Stomach (tissue), 9 donors: Measurements from ENCODE around the gene BLTP3B. TPM values are rescaled to one million over a fixed set of nuclear protein-coding genes. Genes with fewer than 3 reads are reported as not detected.
A peak's percentile ranks its signal among the peaks of the same experiment; 100 is the strongest.

Source experiments
- DNase-seq, 2 donors: peaks; one replicate each; pipeline versions ENCODE4 v3.0.0 to v3.0.0-alpha.2; 2013 to 2019
- H3K27ac ChIP-seq, 5 donors: fragments of 200-600 bp in 4 of 5; sonication (generic) in 4 of 5; one replicate each; pipeline ENCODE4 v1.5.1; 2013 to 2019; ENCODE audit warnings: mild to moderate bottlenecking in 1 of 5, moderate library complexity in 1 of 5
- H3K27me3 ChIP-seq, 3 donors: fragments of 200-600 bp; sonication (generic); one replicate each; pipeline ENCODE4 v1.5.1; 2017 to 2019; ENCODE audit warnings: mixed run types in 1 of 3
- H3K36me3 ChIP-seq, 4 donors: fragments of 200-600 bp; sonication (generic); 1 replicate in 3 of 4; 2 replicates in 1 of 4; pipeline ENCODE4 v1.5.1; 2016 to 2019
- H3K4me1 ChIP-seq, 4 donors: fragments of 200-600 bp; sonication (generic); one replicate each; pipeline ENCODE4 v1.5.1; 2016 to 2019
- H3K4me3 ChIP-seq, 4 donors: fragments of 200-600 bp; sonication (generic) in 3 of 4; one replicate each; pipeline ENCODE4 v1.5.1; 2016 to 2019; ENCODE audit warnings: mild to moderate bottlenecking in 1 of 4
- H3K9me3 ChIP-seq, 4 donors: fragments of 200-600 bp; sonication (generic); one replicate each; pipeline ENCODE4 v1.5.1; 2016 to 2019
- EP300 ChIP-seq: sonication (generic); formaldehyde crosslinking; IDR thresholded peaks from one replicate; pipeline ENCODE4 v1.6.1; 2017; ENCODE audit warnings: antibody characterized with exemption
- POLR2A ChIP-seq, 4 donors: fragments of 450-650 bp; IDR thresholded peaks; one replicate each; pipeline ENCODE4 v1.6.1; 2016; ENCODE audit warnings: antibody characterized with exemption in 4 of 4, control low read depth in 2 of 4, mild to moderate bottlenecking in 1 of 4, moderate library complexity in 1 of 4
- POLR2AphosphoS5 ChIP-seq, 3 donors: sonication (generic); formaldehyde crosslinking; IDR thresholded peaks; one replicate each; pipeline ENCODE4 v1.6.1; 2016; ENCODE audit warnings: antibody characterized with exemption in 3 of 3
- WGBS, 5 donors: extraction: QIAGEN DNeasy Blood & Tissue Kit in 3 of 5; methylation state at CpG; one replicate each; pipeline versions ENCODE4 v1.1.5 to v1.1.7; 2013 to 2018; 5-methylcytosine and 5-hydroxymethylcytosine counted together
- intact Hi-C: fragments of 100-400 bp; cut with DNase I; formaldehyde crosslinking; loops from one replicate; pipeline ENCODE4 v1.15.1; 2023; ENCODE audit warnings: low total_unique reads
- polyA plus RNA-seq, 3 donors: library from polyadenylated mRNA; stranded (reverse); fragments of 200-250 nt; gene quantifications; one replicate each; pipeline ENCODE4 v1.2.3, GENCODE V29; 2013
- total RNA-seq, 5 donors: library from RNA; depleted of rRNA; stranded (reverse); fragments of >200 nt; gene quantifications; one replicate each; pipeline versions ENCODE4 v1.1.0 to v1.2.3, GENCODE V29; 2014 to 2016
- TF ChIP-seq, protein P1 (sequence below), 7 experiments: fragments of 450-650 bp in 4 of 7; fragments of 200-600 bp in 3 of 7; sonication (generic) in 3 of 7; IDR thresholded peaks; one replicate each; pipeline ENCODE4 v1.5.1; 2016 to 2019; ENCODE audit warnings: antibody characterized with exemption in 7 of 7, control low read depth in 2 of 7, mild to moderate bottlenecking in 1 of 7
- donor health status: healthy with polysubstance abuse.
- donor health status: Bipolar disorder and iron deficiency.
- donor health status: healthy.

Gene BLTP3B
- total and polyA plus RNA-seq, 8 donors: 4.7 to 62.6 (median 22.1) TPM

DNA sequence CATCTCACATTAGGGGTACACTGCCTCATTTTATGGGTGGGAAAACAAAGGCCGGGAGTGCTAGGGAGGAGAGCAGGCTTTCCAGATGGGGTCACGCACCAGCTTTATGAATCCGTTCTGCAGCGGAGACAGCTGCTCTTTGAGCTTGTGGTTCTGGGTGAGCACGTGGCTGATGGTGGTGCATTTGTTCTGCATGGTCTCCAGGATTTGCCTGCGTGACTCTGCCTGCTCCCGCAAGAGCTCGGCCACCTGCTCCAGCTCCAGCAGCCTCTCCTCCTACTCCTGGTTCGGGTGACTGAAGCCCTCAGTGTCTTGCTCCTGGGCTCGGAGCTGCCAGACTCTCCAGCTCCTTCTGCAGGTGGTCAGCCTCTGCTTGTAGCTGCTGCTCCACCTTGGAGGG lies 23.6 kb upstream of the BLTP3B start:
- TF ChIP-seq EP300: no peak
- TF ChIP-seq POLR2AphosphoS5 (IDR thresholded peaks at IDR 0.05): no peak
- TF ChIP-seq, protein P1, sequence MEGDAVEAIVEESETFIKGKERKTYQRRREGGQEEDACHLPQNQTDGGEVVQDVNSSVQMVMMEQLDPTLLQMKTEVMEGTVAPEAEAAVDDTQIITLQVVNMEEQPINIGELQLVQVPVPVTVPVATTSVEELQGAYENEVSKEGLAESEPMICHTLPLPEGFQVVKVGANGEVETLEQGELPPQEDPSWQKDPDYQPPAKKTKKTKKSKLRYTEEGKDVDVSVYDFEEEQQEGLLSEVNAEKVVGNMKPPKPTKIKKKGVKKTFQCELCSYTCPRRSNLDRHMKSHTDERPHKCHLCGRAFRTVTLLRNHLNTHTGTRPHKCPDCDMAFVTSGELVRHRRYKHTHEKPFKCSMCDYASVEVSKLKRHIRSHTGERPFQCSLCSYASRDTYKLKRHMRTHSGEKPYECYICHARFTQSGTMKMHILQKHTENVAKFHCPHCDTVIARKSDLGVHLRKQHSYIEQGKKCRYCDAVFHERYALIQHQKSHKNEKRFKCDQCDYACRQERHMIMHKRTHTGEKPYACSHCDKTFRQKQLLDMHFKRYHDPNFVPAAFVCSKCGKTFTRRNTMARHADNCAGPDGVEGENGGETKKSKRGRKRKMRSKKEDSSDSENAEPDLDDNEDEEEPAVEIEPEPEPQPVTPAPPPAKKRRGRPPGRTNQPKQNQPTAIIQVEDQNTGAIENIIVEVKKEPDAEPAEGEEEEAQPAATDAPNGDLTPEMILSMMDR (IDR thresholded peaks at IDR 0.05): no peak
- no peak for TF ChIP-seq POLR2A (IDR thresholded peaks at IDR 0.05)
- no peak overlapping the region for H3K27ac ChIP-seq
- intact Hi-C loops: no loop called here
- WGBS, 5 donors: 95 to 97% (median 95%) methylated on average over 9 to 10 of the region's 10 CpGs
- no peaks in the 10 kb centered on the region for H3K9me3 ChIP-seq
- no peaks in the 10 kb centered on the region for H3K36me3 ChIP-seq
- no peaks in the 10 kb centered on the region for H3K27me3 ChIP-seq
- DNase-seq: no peak
- H3K4me3 ChIP-seq: no peak overlapping the region
- H3K4me1 ChIP-seq: peaks cover 5 to 23% (median 14%) of the 10 kb centered on the region in 4 donors

DNA sequence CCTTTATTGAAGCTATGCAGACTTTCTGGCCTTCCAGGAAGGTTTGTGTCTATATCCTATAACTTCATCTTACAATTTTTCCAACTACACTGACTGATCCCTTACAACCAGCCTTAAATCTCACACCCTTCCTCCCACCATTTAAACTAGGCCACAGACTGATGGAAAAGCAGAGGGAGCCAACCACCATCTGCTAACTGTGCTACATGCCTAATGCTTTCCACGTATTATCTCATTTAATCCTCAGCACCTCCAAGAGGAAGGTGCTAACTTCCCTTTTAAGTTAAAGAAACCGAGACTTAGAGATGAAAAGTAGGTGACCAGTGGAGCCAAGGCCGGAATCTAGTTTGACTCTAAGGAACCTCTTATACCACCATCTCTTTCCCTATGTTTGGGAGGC lies 22.7 kb upstream of the BLTP3B start:
- no peak overlapping the region for H3K4me3 ChIP-seq
- H3K36me3 ChIP-seq: no peaks in the 10 kb centered on the region
- intact Hi-C loops: no loop called here
- H3K27ac ChIP-seq: no peak overlapping the region
- WGBS, 5 donors: 92 to 100% (median 98%) methylated on average over 3 of the region's 3 CpGs
- no peak for DNase-seq
- H3K4me1 ChIP-seq: peaks cover 5 to 16% (median 14%) of the 10 kb centered on the region in 4 donors
- no peaks in the 10 kb centered on the region for H3K9me3 ChIP-seq
- TF ChIP-seq EP300 (no peak), POLR2AphosphoS5 (IDR thresholded peaks at IDR 0.05) (no peak), POLR2A (IDR thresholded peaks at IDR 0.05) (no peak)
- TF ChIP-seq, protein P1 (IDR thresholded peaks at IDR 0.05): no peak
- H3K27me3 ChIP-seq: no peaks in the 10 kb centered on the region

DNA sequence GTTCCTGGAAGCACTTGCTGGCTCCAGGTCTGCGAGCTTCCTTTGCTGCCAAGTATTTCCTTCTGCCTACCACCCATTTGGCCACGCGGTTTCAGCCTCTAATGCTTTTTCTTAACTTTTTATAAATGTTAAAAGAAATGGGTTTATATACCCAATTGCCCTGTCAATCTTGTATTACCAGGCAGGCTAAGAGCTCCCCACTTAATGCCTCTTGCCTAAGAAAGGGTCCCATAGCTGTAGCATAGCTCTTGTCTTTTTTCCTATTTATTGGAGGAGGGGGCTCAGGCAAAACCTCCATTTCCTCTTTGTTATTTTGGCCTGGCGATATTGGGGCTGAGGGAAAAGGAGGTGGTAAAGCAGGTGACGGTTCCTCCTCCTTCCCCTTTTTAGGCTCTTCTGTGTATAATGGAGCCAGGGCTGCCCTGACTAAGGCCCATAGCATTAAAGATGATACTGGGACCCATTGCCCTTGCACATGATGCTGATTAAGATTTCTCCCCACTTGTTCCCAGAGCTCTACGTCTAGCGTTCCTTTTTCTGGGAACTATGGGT lies 21.6 kb upstream of the BLTP3B start:
- no peak for DNase-seq
- Histone ChIP-seq H3K36me3 (no peaks in the 10 kb centered on the region), H3K9me3 (no peaks in the 10 kb centered on the region), H3K27ac (peak overlapping the region in 4 of 5 donors; percentile 18 to 65 (median 30)), H3K4me3 (peak overlapping the region; percentile 15 to 33 (median 18)), H3K27me3 (no peaks in the 10 kb centered on the region), H3K4me1 (peaks cover 5 to 16% (median 13%) of the 10 kb centered on the region in 4 donors)
- WGBS, 5 donors: 50 to 56% (median 55%) methylated on average over 7 of the region's 7 CpGs
- TF ChIP-seq EP300 (no peak), POLR2A (IDR thresholded peaks at IDR 0.05) (no peak), POLR2AphosphoS5 (IDR thresholded peaks at IDR 0.05) (no peak)
- TF ChIP-seq, protein P1 (IDR thresholded peaks at IDR 0.05): no peak
- intact Hi-C loops: no loop called here

DNA sequence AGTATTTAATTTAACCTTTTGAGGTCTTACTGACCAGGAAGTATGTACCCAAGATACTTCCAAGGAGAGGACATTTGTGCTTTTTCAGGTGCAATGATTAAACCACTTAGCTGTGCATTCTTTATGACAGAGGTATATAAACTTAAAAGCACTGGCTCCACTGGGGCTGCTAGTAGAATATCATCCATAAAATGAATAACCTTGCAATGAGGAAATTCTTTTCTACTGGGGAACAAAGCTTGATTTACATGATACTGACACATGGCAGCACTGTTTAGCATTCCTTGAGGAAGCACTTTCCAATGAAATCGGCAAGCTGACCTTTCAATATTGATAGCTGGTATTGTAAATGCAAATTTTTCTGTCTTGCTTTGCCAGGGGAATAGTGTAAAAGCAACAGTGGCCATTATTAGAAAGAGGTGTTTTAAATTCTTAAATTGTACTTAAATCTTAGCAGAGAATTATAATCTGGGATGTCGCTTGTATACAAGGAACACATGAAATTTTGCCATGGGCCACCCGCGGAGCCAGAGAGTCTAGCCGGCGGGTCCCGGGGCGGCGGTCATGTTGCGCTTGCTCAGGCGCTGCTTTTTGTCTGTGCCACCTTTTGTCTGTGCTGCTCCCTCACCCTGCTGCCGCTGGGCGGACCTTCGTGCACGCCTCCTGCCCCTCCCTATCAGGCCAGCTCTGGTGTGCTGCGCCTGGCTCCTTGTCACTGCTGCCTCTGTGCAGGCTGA lies 20.9 kb upstream of the BLTP3B start:
- intact Hi-C loops: no loop called here
- Histone ChIP-seq H3K27me3 (no peaks in the 10 kb centered on the region), H3K4me1 (peaks cover 5 to 16% (median 13%) of the 10 kb centered on the region in 4 donors), H3K4me3 (peak overlapping the region; percentile 15 to 33 (median 18)), H3K9me3 (no peaks in the 10 kb centered on the region), H3K36me3 (no peaks in the 10 kb centered on the region), H3K27ac (peak overlapping the region in 4 of 5 donors; percentile 18 to 65 (median 38))
- TF ChIP-seq, protein P1 (IDR thresholded peaks at IDR 0.05): peak in 2 of 7 experiments; percentile 12 to 31
- TF ChIP-seq POLR2A (IDR thresholded peaks at IDR 0.05) (no peak), EP300 (no peak), POLR2AphosphoS5 (IDR thresholded peaks at IDR 0.05) (peak in 2 of 3 donors; percentile 62 to 81)
- WGBS, 5 donors: 1 to 20% (median 7%) methylated on average over 16 of the region's 16 CpGs
- peak; percentile 88 to 89 for DNase-seq
